ENCODE data around the gene HINFP.
"Not testable (repeated sequence)": the region's sequence is repeated elsewhere in the genome, so short reads cannot be mapped to it uniquely, and the experiment has no call there.

HINFP gene

DNA sequence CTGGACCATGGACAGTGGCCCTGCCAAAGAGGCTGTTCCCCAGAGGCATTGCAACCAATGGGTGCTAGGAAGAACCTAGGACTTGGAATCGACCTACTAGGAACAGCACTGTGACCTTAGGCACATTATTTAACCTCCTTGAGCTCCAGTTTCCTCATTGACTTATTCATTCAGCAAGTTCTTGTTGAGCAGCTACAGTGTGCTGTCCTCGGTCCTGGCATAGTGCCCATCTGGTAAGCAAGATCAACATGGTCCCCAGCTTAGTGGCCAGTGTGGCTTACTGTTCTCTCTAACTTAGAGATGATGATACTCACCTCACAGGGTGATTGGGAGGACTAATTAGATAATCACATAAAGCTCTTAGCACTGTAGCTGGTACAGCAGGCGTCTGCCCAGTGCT lies 35.7 kb downstream of the HINFP start:
- Histone ChIP-seq H3K4me3 (ENCODE audit: low read length in 2 of 2) (no peak overlapping the region), H3K27me3 (ENCODE audit: control insufficient read depth in 1 of 2, insufficient read depth in 2 of 2, low read length in 2 of 2) (no peaks in the 10 kb centered on the region), H3K9ac (ENCODE audit: low read length in 2 of 2) (no peak overlapping the region), H3K27ac (ENCODE audit: low read length) (no peak overlapping the region), H3K9me3 (ENCODE audit: control insufficient read depth in 2 of 2, low read length in 2 of 2) (no peaks in the 10 kb centered on the region), H3K36me3 (ENCODE audit: control insufficient read depth in 2 of 2, insufficient read depth in 2 of 2, low read length in 2 of 2) (no peaks in the 10 kb centered on the region), H3K4me1 (ENCODE audit: control insufficient read depth, insufficient read depth, low read length) (no peaks in the 10 kb centered on the region)

DNA sequence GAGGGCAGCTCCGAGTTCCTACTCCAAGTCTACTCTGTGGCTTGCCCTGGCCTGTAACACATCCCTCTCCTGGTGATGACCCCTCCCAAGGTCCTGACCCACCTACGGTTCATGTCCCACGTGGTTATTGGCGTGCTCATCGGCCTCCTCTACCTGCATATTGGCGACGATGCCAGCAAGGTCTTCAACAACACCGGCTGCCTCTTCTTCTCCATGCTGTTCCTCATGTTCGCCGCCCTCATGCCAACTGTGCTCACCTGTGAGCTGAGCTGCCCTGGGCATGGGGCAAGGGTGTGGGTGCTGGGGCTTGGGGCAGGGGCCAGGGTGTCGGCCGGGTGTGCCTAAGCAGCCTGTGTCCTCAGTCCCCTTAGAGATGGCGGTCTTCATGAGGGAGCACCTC lies 37.1 kb downstream of the HINFP start:
- H3K9me3 ChIP-seq (ENCODE audit: control insufficient read depth in 2 of 2, low read length in 2 of 2) = no peaks in the 10 kb centered on the region
- no peaks in the 10 kb centered on the region for H3K36me3 ChIP-seq (ENCODE audit: control insufficient read depth in 2 of 2, insufficient read depth in 2 of 2, low read length in 2 of 2)
- no peak overlapping the region for H3K9ac ChIP-seq (ENCODE audit: low read length in 2 of 2)
- H3K4me1 ChIP-seq (ENCODE audit: control insufficient read depth, insufficient read depth, low read length) = no peaks in the 10 kb centered on the region
- H3K27ac ChIP-seq (ENCODE audit: low read length) = no peak overlapping the region
- no peaks in the 10 kb centered on the region for H3K27me3 ChIP-seq (ENCODE audit: control insufficient read depth in 1 of 2, insufficient read depth in 2 of 2, low read length in 2 of 2)
- no peak overlapping the region for H3K4me3 ChIP-seq (ENCODE audit: low read length in 2 of 2)

DNA sequence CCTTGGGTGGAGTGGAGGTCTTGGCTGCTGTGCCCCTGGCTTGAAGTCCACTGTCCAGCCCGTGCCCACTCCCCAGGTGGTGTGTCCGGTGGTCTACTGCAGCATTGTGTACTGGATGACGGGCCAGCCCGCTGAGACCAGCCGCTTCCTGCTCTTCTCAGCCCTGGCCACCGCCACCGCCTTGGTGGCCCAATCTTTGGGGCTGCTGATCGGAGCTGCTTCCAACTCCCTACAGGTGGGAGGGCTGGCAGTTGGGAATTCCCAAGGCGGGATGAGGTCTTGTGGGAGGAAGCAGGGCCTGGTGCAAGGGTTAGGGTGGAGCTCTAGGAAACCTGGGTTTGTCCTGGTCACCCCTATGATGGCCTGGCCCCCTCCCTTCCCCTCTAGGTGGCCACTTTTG lies 38.8 kb downstream of the HINFP start:
- Histone ChIP-seq H3K27me3 (ENCODE audit: control insufficient read depth in 1 of 2, insufficient read depth in 2 of 2, low read length in 2 of 2) (no peaks in the 10 kb centered on the region), H3K4me3 (ENCODE audit: low read length in 2 of 2) (no peak overlapping the region), H3K9ac (ENCODE audit: low read length in 2 of 2) (no peak overlapping the region), H3K36me3 (ENCODE audit: control insufficient read depth in 2 of 2, insufficient read depth in 2 of 2, low read length in 2 of 2) (no peaks in the 10 kb centered on the region), H3K9me3 (ENCODE audit: control insufficient read depth in 2 of 2, low read length in 2 of 2) (no peaks in the 10 kb centered on the region), H3K4me1 (ENCODE audit: control insufficient read depth, insufficient read depth, low read length) (no peaks in the 10 kb centered on the region), H3K27ac (ENCODE audit: low read length) (no peak overlapping the region)

DNA sequence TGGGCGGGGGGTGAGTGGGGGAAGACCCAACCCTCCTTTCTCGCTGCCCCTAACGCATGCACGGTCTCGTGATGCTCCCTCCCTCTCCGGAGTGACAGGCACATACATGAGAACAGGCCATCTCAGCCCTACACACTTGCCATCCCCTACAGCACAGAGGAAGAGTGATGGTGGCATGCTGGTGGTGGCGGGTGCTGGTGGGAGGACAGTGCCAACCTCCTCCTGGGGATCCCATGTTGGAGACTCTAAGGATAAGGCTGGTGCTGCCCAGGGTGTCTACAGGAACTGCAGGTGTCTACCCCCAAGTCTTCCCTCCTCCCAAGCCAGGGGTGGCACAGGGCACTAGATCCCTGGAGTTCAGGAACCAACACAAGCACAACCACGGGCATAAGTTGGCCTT lies 40.5 kb downstream of the HINFP start:
- H3K4me3 ChIP-seq (ENCODE audit: low read length in 2 of 2) = no peak overlapping the region
- no peak overlapping the region for H3K9ac ChIP-seq (ENCODE audit: low read length in 2 of 2)
- H3K9me3 ChIP-seq (ENCODE audit: control insufficient read depth in 2 of 2, low read length in 2 of 2) = no peaks in the 10 kb centered on the region
- no peak overlapping the region for H3K27ac ChIP-seq (ENCODE audit: low read length)
- H3K4me1 ChIP-seq (ENCODE audit: control insufficient read depth, insufficient read depth, low read length) = no peaks in the 10 kb centered on the region
- no peaks in the 10 kb centered on the region for H3K27me3 ChIP-seq (ENCODE audit: control insufficient read depth in 1 of 2, insufficient read depth in 2 of 2, low read length in 2 of 2)
- H3K36me3 ChIP-seq (ENCODE audit: control insufficient read depth in 2 of 2, insufficient read depth in 2 of 2, low read length in 2 of 2) = no peaks in the 10 kb centered on the region

DNA sequence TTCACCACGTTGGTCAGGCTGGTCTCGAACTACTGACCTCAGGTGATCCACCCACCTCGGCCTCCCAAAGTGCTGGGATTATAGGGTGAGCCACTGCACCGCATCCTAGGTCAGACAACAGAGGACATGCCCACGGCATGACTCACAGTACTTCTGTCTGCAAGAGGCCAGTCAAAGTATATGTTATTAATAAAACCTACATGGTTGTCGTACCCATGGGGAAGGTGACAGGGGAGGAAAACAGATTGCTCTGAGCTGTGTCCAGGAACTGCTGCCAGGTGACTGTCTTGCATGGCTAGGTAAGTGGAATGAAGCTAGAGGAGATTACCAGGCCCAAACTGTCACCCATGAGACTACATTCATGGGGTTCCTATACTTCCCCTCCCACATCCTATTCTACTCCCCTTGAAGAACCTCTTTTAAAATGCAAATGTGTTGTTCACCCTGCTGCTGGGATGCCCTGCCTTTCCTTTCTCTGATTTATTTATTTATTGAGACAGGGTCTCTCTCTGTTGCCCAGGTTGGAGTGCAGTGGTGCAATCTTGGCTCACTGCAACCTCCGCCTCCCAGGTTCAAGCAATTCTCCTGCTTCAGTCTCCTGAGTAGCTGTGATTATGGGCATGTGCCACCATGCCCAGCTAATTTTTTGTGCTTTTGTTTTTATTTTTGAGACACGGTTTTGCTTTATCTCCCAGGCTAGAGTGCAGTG lies 45.1 kb downstream of the HINFP start:
- H3K27me3 ChIP-seq (ENCODE audit: control insufficient read depth in 1 of 2, insufficient read depth in 2 of 2, low read length in 2 of 2) = no peaks in the 10 kb centered on the region
- H3K4me1 ChIP-seq (ENCODE audit: control insufficient read depth, insufficient read depth, low read length) = peaks cover 11% of the 10 kb centered on the region
- no peak overlapping the region for H3K27ac ChIP-seq (ENCODE audit: low read length)
- no peaks in the 10 kb centered on the region for H3K9me3 ChIP-seq (ENCODE audit: control insufficient read depth in 2 of 2, low read length in 2 of 2)
- no peaks in the 10 kb centered on the region for H3K36me3 ChIP-seq (ENCODE audit: control insufficient read depth in 2 of 2, insufficient read depth in 2 of 2, low read length in 2 of 2)
- no peak overlapping the region for H3K9ac ChIP-seq (ENCODE audit: low read length in 2 of 2)
- no peak overlapping the region for H3K4me3 ChIP-seq (ENCODE audit: low read length in 2 of 2)

DNA sequence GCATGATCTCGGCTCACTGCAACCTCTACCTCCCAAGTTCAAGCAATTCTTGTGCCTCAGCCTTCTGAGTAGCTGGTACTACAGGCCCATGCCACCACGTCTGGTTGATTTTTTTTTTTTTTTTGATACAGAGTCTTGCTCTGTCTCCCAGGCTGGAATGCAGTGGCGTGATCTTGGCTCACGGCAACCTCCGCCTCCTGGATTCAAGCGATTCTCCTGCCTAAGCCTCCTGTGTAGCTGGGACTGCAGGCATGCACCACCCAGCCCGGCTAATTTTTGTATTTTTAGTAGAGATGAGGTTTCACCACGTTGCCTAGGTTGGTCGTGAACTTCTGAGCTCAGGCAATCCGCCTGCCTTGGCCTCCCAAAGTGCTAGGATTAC lies 45.7 kb downstream of the HINFP start:
- H3K9ac ChIP-seq (ENCODE audit: low read length in 2 of 2); H3K27me3 ChIP-seq (ENCODE audit: control insufficient read depth in 1 of 2, insufficient read depth in 2 of 2, low read length in 2 of 2); H3K27ac ChIP-seq (ENCODE audit: low read length); H3K4me3 ChIP-seq (ENCODE audit: low read length in 2 of 2); H3K36me3 ChIP-seq (ENCODE audit: control insufficient read depth in 2 of 2, insufficient read depth in 2 of 2, low read length in 2 of 2); H3K9me3 ChIP-seq (ENCODE audit: control insufficient read depth in 2 of 2, low read length in 2 of 2): not testable (repeated sequence)
- H3K4me1 ChIP-seq (ENCODE audit: control insufficient read depth, insufficient read depth, low read length) = peaks cover 11% of the 10 kb centered on the region

DNA sequence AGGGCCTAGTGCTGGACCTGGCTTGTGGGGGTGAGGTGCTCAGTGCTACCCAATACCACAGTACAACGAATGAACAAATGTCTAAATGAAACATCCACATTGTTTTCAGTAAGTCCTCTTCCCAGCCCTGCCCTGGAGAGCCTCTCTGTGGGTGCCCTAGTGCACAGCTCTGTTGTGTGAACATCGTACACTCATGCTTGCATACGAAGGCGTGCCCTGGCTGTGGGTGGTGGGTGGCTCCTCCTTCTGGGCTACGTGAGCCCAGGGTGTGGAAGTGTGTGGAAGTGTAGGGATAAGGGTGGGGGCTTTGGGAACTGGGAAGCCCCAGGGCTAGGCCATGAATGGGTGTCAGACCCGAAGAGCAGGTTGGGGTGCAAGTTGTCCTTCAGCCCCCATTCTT lies 46.6 kb downstream of the HINFP start:
- peaks cover 11% of the 10 kb centered on the region for H3K4me1 ChIP-seq (ENCODE audit: control insufficient read depth, insufficient read depth, low read length)
- no peaks in the 10 kb centered on the region for H3K9me3 ChIP-seq (ENCODE audit: control insufficient read depth in 2 of 2, low read length in 2 of 2)
- H3K27me3 ChIP-seq (ENCODE audit: control insufficient read depth in 1 of 2, insufficient read depth in 2 of 2, low read length in 2 of 2) = no peaks in the 10 kb centered on the region
- H3K9ac ChIP-seq (ENCODE audit: low read length in 2 of 2) = no peak overlapping the region
- peaks cover 0 to under 1% of the 10 kb centered on the region in 2 donors for H3K36me3 ChIP-seq (ENCODE audit: control insufficient read depth in 2 of 2, insufficient read depth in 2 of 2, low read length in 2 of 2)
- peak overlapping the region; percentile 90 for H3K27ac ChIP-seq (ENCODE audit: low read length)
- H3K4me3 ChIP-seq (ENCODE audit: low read length in 2 of 2) = peak overlapping the region in 1 of 2 donors; percentile 83

DNA sequence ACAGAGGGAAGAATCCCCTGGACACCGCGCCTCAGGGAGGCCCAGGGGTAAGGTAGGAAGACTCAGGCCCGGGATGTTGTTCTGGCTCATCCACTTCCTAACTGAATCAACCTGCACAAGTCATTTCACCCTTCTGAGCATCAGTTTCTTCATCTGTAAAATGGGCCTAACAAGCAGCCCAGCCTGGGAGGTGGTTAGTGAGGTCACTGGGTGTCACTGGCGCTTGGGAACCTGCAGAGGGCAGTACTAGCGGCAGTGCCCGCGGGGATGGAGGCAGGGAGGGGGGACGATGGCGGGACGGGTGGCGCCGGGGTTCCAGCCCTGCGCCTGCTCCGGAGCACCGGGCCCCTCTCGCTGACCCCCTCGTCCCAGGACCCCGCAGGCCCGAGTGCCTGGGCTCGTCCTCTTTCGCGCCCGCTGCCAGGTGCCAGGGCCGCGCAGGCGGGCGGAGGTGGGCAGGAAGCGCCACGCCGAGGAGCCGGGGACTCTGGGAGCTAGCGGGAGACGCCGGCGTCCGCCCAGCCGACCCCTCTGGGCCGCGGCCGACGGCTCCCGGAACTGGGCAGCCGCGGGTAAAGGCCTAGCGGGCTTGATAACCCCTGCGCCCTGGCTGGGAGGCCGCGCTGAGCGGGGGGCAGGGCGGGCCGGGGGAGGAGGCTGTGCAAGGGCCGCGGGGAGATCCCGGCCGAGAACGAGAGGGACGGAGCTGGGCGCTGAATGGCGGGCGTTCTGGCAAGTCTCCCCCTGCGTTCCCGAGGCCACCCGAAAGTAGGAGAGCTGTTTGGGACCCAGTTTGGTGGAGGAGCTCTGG lies 47.3 kb downstream of the HINFP start, which contains the start of gene NLRX1:
Gene NLRX1, plus strand, starts transcription at position 255 of the 811 bp plus-strand sequence. CDS start 2,679 bp downstream, outside the sequence.
- H3K36me3 ChIP-seq (ENCODE audit: control insufficient read depth in 2 of 2, insufficient read depth in 2 of 2, low read length in 2 of 2) = peaks cover 0 to 5% of the 10 kb centered on the region in 2 donors
- peaks cover 11% of the 10 kb centered on the region for H3K4me1 ChIP-seq (ENCODE audit: control insufficient read depth, insufficient read depth, low read length)
- H3K9me3 ChIP-seq (ENCODE audit: control insufficient read depth in 2 of 2, low read length in 2 of 2) = no peaks in the 10 kb centered on the region
- H3K27me3 ChIP-seq (ENCODE audit: control insufficient read depth in 1 of 2, insufficient read depth in 2 of 2, low read length in 2 of 2) = no peaks in the 10 kb centered on the region
- H3K9ac ChIP-seq (ENCODE audit: low read length in 2 of 2) = peak within 1 kb of the TSS; percentile 86 to 92
- H3K27ac ChIP-seq (ENCODE audit: low read length) = peak within 1 kb of the TSS; percentile 90
- H3K4me3 ChIP-seq (ENCODE audit: low read length in 2 of 2) = peak within 1 kb of the TSS; percentile 82 to 83

DNA sequence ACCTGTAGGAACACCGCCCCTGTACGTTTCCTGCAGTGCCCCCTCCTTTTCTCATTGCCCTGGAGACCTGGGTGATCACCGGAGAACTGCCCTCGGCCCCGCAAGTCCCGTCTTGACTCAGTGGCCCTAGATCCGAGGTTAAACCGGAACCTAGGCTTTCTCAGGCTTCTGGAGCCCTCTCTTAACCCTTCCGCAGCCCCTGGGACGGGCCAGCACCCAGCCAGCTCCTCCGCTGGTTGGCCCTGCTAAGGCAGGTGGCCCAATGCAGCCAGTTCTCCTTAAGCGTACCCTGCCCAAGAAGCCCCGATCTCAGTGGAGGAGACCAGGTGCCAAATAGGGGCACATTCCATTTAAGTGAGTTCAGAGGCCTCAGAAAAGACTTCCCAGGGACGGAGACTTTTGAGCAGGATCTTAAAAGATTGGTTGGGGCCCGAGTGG lies 47.9 kb downstream of the HINFP start:
- peaks cover 2 to 7% of the 10 kb centered on the region in 2 donors for H3K36me3 ChIP-seq (ENCODE audit: control insufficient read depth in 2 of 2, insufficient read depth in 2 of 2, low read length in 2 of 2)
- peak overlapping the region; percentile 82 to 83 for H3K4me3 ChIP-seq (ENCODE audit: low read length in 2 of 2)
- H3K9me3 ChIP-seq (ENCODE audit: control insufficient read depth in 2 of 2, low read length in 2 of 2) = no peaks in the 10 kb centered on the region
- H3K4me1 ChIP-seq (ENCODE audit: control insufficient read depth, insufficient read depth, low read length) = peaks cover 11% of the 10 kb centered on the region
- peak overlapping the region; percentile 86 to 92 for H3K9ac ChIP-seq (ENCODE audit: low read length in 2 of 2)
- no peaks in the 10 kb centered on the region for H3K27me3 ChIP-seq (ENCODE audit: control insufficient read depth in 1 of 2, insufficient read depth in 2 of 2, low read length in 2 of 2)
- H3K27ac ChIP-seq (ENCODE audit: low read length) = peak overlapping the region; percentile 90

DNA sequence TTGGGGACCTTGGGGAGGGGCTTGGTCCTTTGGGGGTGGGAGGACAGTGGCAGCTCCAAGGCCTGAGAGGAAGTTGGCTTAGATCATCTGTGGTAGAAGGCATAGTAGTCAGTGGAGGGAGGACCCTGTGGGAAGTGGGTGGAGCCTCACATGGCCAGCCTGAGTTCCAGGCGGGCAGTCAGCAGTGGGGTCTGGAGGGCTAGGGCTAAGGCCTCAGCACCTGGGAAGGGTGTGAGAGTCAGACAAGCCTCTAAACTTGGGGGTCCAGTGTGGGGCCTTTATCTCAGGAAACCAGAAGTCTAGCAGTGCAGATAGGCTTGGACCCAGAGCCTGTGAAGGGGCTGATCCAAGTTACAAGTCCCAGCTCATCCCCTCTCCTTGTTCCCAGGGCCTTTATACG lies 51.1 kb downstream of the HINFP start:
- H3K36me3 ChIP-seq (ENCODE audit: control insufficient read depth in 2 of 2, insufficient read depth in 2 of 2, low read length in 2 of 2) = peaks cover 9 to 16% of the 10 kb centered on the region in 2 donors
- H3K9me3 ChIP-seq (ENCODE audit: control insufficient read depth in 2 of 2, low read length in 2 of 2) = no peaks in the 10 kb centered on the region
- H3K4me1 ChIP-seq (ENCODE audit: control insufficient read depth, insufficient read depth, low read length) = peaks cover 11% of the 10 kb centered on the region
- no peak overlapping the region for H3K4me3 ChIP-seq (ENCODE audit: low read length in 2 of 2)
- no peak overlapping the region for H3K27ac ChIP-seq (ENCODE audit: low read length)
- H3K9ac ChIP-seq (ENCODE audit: low read length in 2 of 2) = no peak overlapping the region
- no peaks in the 10 kb centered on the region for H3K27me3 ChIP-seq (ENCODE audit: control insufficient read depth in 1 of 2, insufficient read depth in 2 of 2, low read length in 2 of 2)

DNA sequence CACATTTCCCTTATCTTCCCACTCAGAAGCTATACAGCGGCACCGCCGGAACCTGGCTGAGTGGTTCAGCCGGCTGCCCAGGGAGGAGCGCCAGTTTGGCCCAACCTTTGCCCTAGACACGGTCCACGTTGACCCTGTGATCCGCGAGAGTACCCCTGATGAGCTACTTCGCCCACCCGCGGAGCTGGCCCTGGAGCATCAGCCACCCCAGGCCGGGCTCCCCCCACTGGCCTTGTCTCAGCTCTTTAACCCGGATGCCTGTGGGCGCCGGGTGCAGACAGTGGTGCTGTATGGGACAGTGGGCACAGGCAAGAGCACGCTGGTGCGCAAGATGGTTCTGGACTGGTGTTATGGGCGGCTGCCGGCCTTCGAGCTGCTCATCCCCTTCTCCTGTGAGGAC lies 52.1 kb downstream of the HINFP start:
- H3K27ac ChIP-seq (ENCODE audit: low read length) = no peak overlapping the region
- no peaks in the 10 kb centered on the region for H3K27me3 ChIP-seq (ENCODE audit: control insufficient read depth in 1 of 2, insufficient read depth in 2 of 2, low read length in 2 of 2)
- H3K4me1 ChIP-seq (ENCODE audit: control insufficient read depth, insufficient read depth, low read length) = peaks cover 9% of the 10 kb centered on the region
- H3K36me3 ChIP-seq (ENCODE audit: control insufficient read depth in 2 of 2, insufficient read depth in 2 of 2, low read length in 2 of 2) = peaks cover 9 to 20% of the 10 kb centered on the region in 2 donors
- no peak overlapping the region for H3K4me3 ChIP-seq (ENCODE audit: low read length in 2 of 2)
- H3K9me3 ChIP-seq (ENCODE audit: control insufficient read depth in 2 of 2, low read length in 2 of 2) = no peaks in the 10 kb centered on the region
- no peak overlapping the region for H3K9ac ChIP-seq (ENCODE audit: low read length in 2 of 2)

All from stomach smooth muscle (tissue), 2 donors.